Activated T-cell treated with anti-CD3 and anti-CD28 coated beads for 4 hours (primary cell): ENCODE measurements around the gene RNF145.
"Not testable (repeated sequence)": the region's sequence is repeated elsewhere in the genome, so short reads cannot be mapped to it uniquely, and the experiment has no call there.

Experiments used
- DNase-seq: peaks from one replicate; pipeline ENCODE4 v3.0.0-alpha.2; 2020

The RNF145 gene

GRCh38 chr5:159152876-159153275 is 56.5 kb downstream of the RNF145 start:
- DNase-seq: no peak

- DNase-seq: no peak
Measured at GRCh38 chr5:159149085-159149484, 60.3 kb downstream of the RNF145 start.

- DNase-seq: no peak
Measured at GRCh38 chr5:159147976-159148375, 61.4 kb downstream of the RNF145 start.

GRCh38 chr5:159146839-159147238 is 62.5 kb downstream of the RNF145 start:
- DNase-seq: no peak

GRCh38 chr5:159145160-159145559 is 64.2 kb downstream of the RNF145 start:
- not testable (repeated sequence) for DNase-seq

- no peak for DNase-seq
Measured at GRCh38 chr5:159139802-159140201, 69.6 kb downstream of the RNF145 start.

GRCh38 chr5:159135896-159136531 is 73.3 kb downstream of the RNF145 start:
- DNase-seq: no peak

GRCh38 chr5:159133041-159133741 is 76.2 kb downstream of the RNF145 start:
- no peak for DNase-seq

- DNase-seq: no peak
Measured at GRCh38 chr5:159132429-159133040, 76.8 kb downstream of the RNF145 start.

- no peak for DNase-seq
Measured at GRCh38 chr5:159131951-159132350, 77.4 kb downstream of the RNF145 start.

GRCh38 chr5:159130871-159131270 is 78.5 kb downstream of the RNF145 start:
- DNase-seq: no peak

GRCh38 chr5:159128070-159128541 is 81.2 kb downstream of the RNF145 start:
- no peak for DNase-seq

- no peak for DNase-seq
Measured at GRCh38 chr5:159123700-159124099, 85.7 kb downstream of the RNF145 start.

- DNase-seq: no peak
Measured at GRCh38 chr5:159123189-159123588, 86.2 kb downstream of the RNF145 start.

GRCh38 chr5:159121061-159121460 is 88.3 kb downstream of the RNF145 start:
- DNase-seq: no peak

- no peak for DNase-seq
Measured at GRCh38 chr5:159120446-159120845, 88.9 kb downstream of the RNF145 start.

GRCh38 chr5:159119842-159120241 is 89.5 kb downstream of the RNF145 start:
- not testable (repeated sequence) for DNase-seq

- not testable (repeated sequence) for DNase-seq
Measured at GRCh38 chr5:159118958-159119659, 90.2 kb downstream of the RNF145 start.

- no peak for DNase-seq
Measured at GRCh38 chr5:159113405-159113804, 95.9 kb downstream of the RNF145 start.

GRCh38 chr5:159112436-159112835 is 96.9 kb downstream of the RNF145 start:
- no peak for DNase-seq
